ENCODE results near the gene FLT4. TPM values are rescaled to one million over a fixed set of nuclear protein-coding genes. Genes with fewer than 3 reads are reported as not detected.

The FLT4 gene
- total RNA-seq, 2 experiments from 2014 or later: 5.2 to 6.0 TPM

GRCh38 chr5:180639741-180640610 is 9.4 kb downstream of the FLT4 start:
- no peaks in the 10 kb centered on the region for H3K4me1 Mint-ChIP-seq
- no peaks in the 10 kb centered on the region for H3K9me3 Mint-ChIP-seq
- no peak overlapping the region for H3K4me3 Mint-ChIP-seq
- no peak overlapping the region for H3K27ac Mint-ChIP-seq
- DNase-seq: no peak
- H3K36me3 Mint-ChIP-seq: no peaks in the 10 kb centered on the region
- H3K27me3 Mint-ChIP-seq: no peaks in the 10 kb centered on the region

GRCh38 chr5:180639287-180639686 is 10.1 kb downstream of the FLT4 start:
- no peaks in the 10 kb centered on the region for H3K4me1 Mint-ChIP-seq
- H3K36me3 Mint-ChIP-seq: no peaks in the 10 kb centered on the region

GRCh38 chr5:180637962-180638680 is 11.3 kb downstream of the FLT4 start:
- Mint-ChIP-seq H3K4me3 (no peak overlapping the region), H3K27ac (no peak overlapping the region), H3K9me3 (no peaks in the 10 kb centered on the region), H3K36me3 (no peaks in the 10 kb centered on the region), H3K27me3 (no peaks in the 10 kb centered on the region), H3K4me1 (no peaks in the 10 kb centered on the region)
- DNase-seq: no peak

More at GRCh38 chr5:180639287-180639686, 10.1 kb downstream of the FLT4 start:
- H3K9me3 Mint-ChIP-seq: no peaks in the 10 kb centered on the region
- H3K27me3 Mint-ChIP-seq: no peaks in the 10 kb centered on the region
- no peak overlapping the region for H3K4me3 Mint-ChIP-seq
- DNase-seq: no peak
- H3K27ac Mint-ChIP-seq: no peak overlapping the region

GRCh38 chr5:180636403-180637075 is 12.9 kb downstream of the FLT4 start:
- H3K4me3 Mint-ChIP-seq: no peak overlapping the region
- no peak for DNase-seq
- H3K36me3 Mint-ChIP-seq: no peaks in the 10 kb centered on the region
- H3K27me3 Mint-ChIP-seq: no peaks in the 10 kb centered on the region
- H3K27ac Mint-ChIP-seq: no peak overlapping the region
- H3K9me3 Mint-ChIP-seq: no peaks in the 10 kb centered on the region
- H3K4me1 Mint-ChIP-seq: no peaks in the 10 kb centered on the region

- no peaks in the 10 kb centered on the region for H3K27me3 Mint-ChIP-seq
- no peak for DNase-seq
- no peaks in the 10 kb centered on the region for H3K9me3 Mint-ChIP-seq
- H3K4me1 Mint-ChIP-seq: no peaks in the 10 kb centered on the region
- H3K4me3 Mint-ChIP-seq: no peak overlapping the region
- H3K27ac Mint-ChIP-seq: no peak overlapping the region
- no peaks in the 10 kb centered on the region for H3K36me3 Mint-ChIP-seq
Measured at GRCh38 chr5:180636016-180636402, 13.4 kb downstream of the FLT4 start.

GRCh38 chr5:180633283-180634177 is 15.9 kb downstream of the FLT4 start:
- no peak overlapping the region for H3K27ac Mint-ChIP-seq
- H3K4me3 Mint-ChIP-seq: no peak overlapping the region
- no peaks in the 10 kb centered on the region for H3K27me3 Mint-ChIP-seq
- no peaks in the 10 kb centered on the region for H3K36me3 Mint-ChIP-seq
- DNase-seq: no peak
- no peaks in the 10 kb centered on the region for H3K4me1 Mint-ChIP-seq
- H3K9me3 Mint-ChIP-seq: no peaks in the 10 kb centered on the region

GRCh38 chr5:180632768-180633167 is 16.6 kb downstream of the FLT4 start:
- no peak for DNase-seq
- Mint-ChIP-seq H3K4me1 (no peaks in the 10 kb centered on the region), H3K27me3 (no peaks in the 10 kb centered on the region), H3K36me3 (no peaks in the 10 kb centered on the region), H3K4me3 (no peak overlapping the region), H3K27ac (no peak overlapping the region), H3K9me3 (no peaks in the 10 kb centered on the region)

GRCh38 chr5:180631549-180632383 is 17.6 kb downstream of the FLT4 start:
- Mint-ChIP-seq H3K27me3 (no peaks in the 10 kb centered on the region), H3K36me3 (no peaks in the 10 kb centered on the region), H3K4me3 (no peak overlapping the region), H3K9me3 (no peaks in the 10 kb centered on the region), H3K27ac (no peak overlapping the region), H3K4me1 (no peaks in the 10 kb centered on the region)
- DNase-seq: no peak

- H3K4me3 Mint-ChIP-seq: no peak overlapping the region
- no peaks in the 10 kb centered on the region for H3K9me3 Mint-ChIP-seq
- H3K4me1 Mint-ChIP-seq: no peaks in the 10 kb centered on the region
- no peaks in the 10 kb centered on the region for H3K36me3 Mint-ChIP-seq
- no peak for DNase-seq
- no peaks in the 10 kb centered on the region for H3K27me3 Mint-ChIP-seq
- no peak overlapping the region for H3K27ac Mint-ChIP-seq
Measured at GRCh38 chr5:180630426-180630825, 19.0 kb downstream of the FLT4 start.

GRCh38 chr5:180629831-180630382 is 19.5 kb downstream of the FLT4 start:
- Mint-ChIP-seq H3K27ac (no peak overlapping the region), H3K9me3 (no peaks in the 10 kb centered on the region), H3K4me3 (no peak overlapping the region), H3K27me3 (no peaks in the 10 kb centered on the region), H3K4me1 (no peaks in the 10 kb centered on the region), H3K36me3 (no peaks in the 10 kb centered on the region)
- no peak for DNase-seq

GRCh38 chr5:180628827-180629750 is 20.3 kb downstream of the FLT4 start:
- no peak for DNase-seq
- H3K9me3 Mint-ChIP-seq: no peaks in the 10 kb centered on the region
- no peak overlapping the region for H3K27ac Mint-ChIP-seq
- peaks cover 3% of the 10 kb centered on the region for H3K36me3 Mint-ChIP-seq
- no peak overlapping the region for H3K4me3 Mint-ChIP-seq
- no peaks in the 10 kb centered on the region for H3K27me3 Mint-ChIP-seq
- peaks cover 4% of the 10 kb centered on the region for H3K4me1 Mint-ChIP-seq

GRCh38 chr5:180628211-180628610 is 21.2 kb downstream of the FLT4 start:
- no peak for DNase-seq
- Mint-ChIP-seq H3K36me3 (peaks cover 3% of the 10 kb centered on the region), H3K4me3 (no peak overlapping the region), H3K27ac (no peak overlapping the region), H3K27me3 (no peaks in the 10 kb centered on the region), H3K4me1 (peaks cover 9% of the 10 kb centered on the region), H3K9me3 (no peaks in the 10 kb centered on the region)

All from activated naive CD8-positive, alpha-beta T cell treated with anti-CD3 and anti-CD28 coated beads for 36 hours (primary cell).